ENCODE data around the gene STEAP1B.

GRCh38 chr7:22402250-22402649 lies 97.7 kb downstream of the STEAP1B start:
- TF ChIP-seq, protein P1, sequence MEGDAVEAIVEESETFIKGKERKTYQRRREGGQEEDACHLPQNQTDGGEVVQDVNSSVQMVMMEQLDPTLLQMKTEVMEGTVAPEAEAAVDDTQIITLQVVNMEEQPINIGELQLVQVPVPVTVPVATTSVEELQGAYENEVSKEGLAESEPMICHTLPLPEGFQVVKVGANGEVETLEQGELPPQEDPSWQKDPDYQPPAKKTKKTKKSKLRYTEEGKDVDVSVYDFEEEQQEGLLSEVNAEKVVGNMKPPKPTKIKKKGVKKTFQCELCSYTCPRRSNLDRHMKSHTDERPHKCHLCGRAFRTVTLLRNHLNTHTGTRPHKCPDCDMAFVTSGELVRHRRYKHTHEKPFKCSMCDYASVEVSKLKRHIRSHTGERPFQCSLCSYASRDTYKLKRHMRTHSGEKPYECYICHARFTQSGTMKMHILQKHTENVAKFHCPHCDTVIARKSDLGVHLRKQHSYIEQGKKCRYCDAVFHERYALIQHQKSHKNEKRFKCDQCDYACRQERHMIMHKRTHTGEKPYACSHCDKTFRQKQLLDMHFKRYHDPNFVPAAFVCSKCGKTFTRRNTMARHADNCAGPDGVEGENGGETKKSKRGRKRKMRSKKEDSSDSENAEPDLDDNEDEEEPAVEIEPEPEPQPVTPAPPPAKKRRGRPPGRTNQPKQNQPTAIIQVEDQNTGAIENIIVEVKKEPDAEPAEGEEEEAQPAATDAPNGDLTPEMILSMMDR (IDR thresholded peaks at IDR 0.05; ENCODE audit: low read depth, low read length) = no peak
- no peak for TF ChIP-seq EZH2phosphoT487 (IDR thresholded peaks at IDR 0.05; ENCODE audit: low read depth)
